SK-N-SH treated with all-trans-retinoic acid at 6 μM for 48 hours (cell line): ENCODE data around the gene PLA2G4C.

ENCODE experiments used
- ARNTL ChIP-seq: fragments of 450-650 bp; formaldehyde crosslinking; IDR thresholded peaks from 2 replicates; pipeline ENCODE4 v1.5.0; 2020; ENCODE audit warnings: low read depth, mild to moderate bottlenecking, moderate library complexity, borderline replicate concordance
- CREB5 ChIP-seq: fragments of 250-450 bp; sonication (Bioruptor Pico); IDR thresholded peaks from 2 replicates; pipeline ENCODE4 v1.5.1; 2020; ENCODE audit warnings: low read depth, mild to moderate bottlenecking, moderate library complexity
- CSDC2 ChIP-seq: fragments of 250-450 bp; sonication (Bioruptor Pico); IDR thresholded peaks from 2 replicates; pipeline ENCODE4 v1.5.0; 2020; ENCODE audit warnings: mild to moderate bottlenecking, moderate library complexity
- ESRRG ChIP-seq: fragments of 250-450 bp; sonication (Bioruptor Pico); IDR thresholded peaks from 2 replicates; pipeline ENCODE4 v1.6.1; 2021; ENCODE audit warnings: mild to moderate bottlenecking
- OSR1 ChIP-seq: fragments of 250-450 bp; sonication (Bioruptor Pico); IDR thresholded peaks from 2 replicates; pipeline ENCODE4 v1.8.0; 2022; ENCODE audit warnings: moderate library complexity, mild to moderate bottlenecking, inconsistent platforms
- SNAI2 ChIP-seq: fragments of 250-450 bp; sonication (Bioruptor Pico); IDR thresholded peaks from 2 replicates; pipeline ENCODE4 v1.5.0; 2020; ENCODE audit warnings: mild to moderate bottlenecking, moderate library complexity
- ZC3H10 ChIP-seq: fragments of 250-450 bp; sonication (Bioruptor Pico); IDR thresholded peaks from 2 replicates; pipeline ENCODE4 v1.5.1; 2021; ENCODE audit warnings: mild to moderate bottlenecking, moderate library complexity
- ZFP3 ChIP-seq: fragments of 250-450 bp; sonication (Bioruptor Pico); IDR thresholded peaks from 2 replicates; pipeline ENCODE4 v1.5.0; 2020; ENCODE audit warnings: mild to moderate bottlenecking, moderate library complexity
- ZFP30 ChIP-seq: fragments of 450-650 bp; formaldehyde crosslinking; IDR thresholded peaks from 2 replicates; pipeline ENCODE4 v1.5.0; 2022; ENCODE audit warnings: mild to moderate bottlenecking, moderate library complexity
- ZNF8 ChIP-seq: fragments of 450-650 bp; formaldehyde crosslinking; IDR thresholded peaks from 2 replicates; pipeline ENCODE4 v1.5.0; 2020; ENCODE audit warnings: mild to moderate bottlenecking, moderate library complexity

- TF ChIP-seq OSR1 (no peak), CSDC2 (CRISPR knock-in tag) (no peak), ESRRG (no peak), SNAI2 (CRISPR knock-in tag) (no peak), CREB5 (CRISPR knock-in tag) (no peak), ZFP3 (no peak), ARNTL (no peak), ZFP30 (CRISPR knock-in tag) (no peak), ZC3H10 (CRISPR knock-in tag) (no peak), ZNF8 (CRISPR knock-in tag) (no peak)
These were observed 89.9 kb downstream of the PLA2G4C start for GRCh38 chr19:48020686-48021085.
